ENCODE data around the gene AZU1.

Gene AZU1

DNA sequence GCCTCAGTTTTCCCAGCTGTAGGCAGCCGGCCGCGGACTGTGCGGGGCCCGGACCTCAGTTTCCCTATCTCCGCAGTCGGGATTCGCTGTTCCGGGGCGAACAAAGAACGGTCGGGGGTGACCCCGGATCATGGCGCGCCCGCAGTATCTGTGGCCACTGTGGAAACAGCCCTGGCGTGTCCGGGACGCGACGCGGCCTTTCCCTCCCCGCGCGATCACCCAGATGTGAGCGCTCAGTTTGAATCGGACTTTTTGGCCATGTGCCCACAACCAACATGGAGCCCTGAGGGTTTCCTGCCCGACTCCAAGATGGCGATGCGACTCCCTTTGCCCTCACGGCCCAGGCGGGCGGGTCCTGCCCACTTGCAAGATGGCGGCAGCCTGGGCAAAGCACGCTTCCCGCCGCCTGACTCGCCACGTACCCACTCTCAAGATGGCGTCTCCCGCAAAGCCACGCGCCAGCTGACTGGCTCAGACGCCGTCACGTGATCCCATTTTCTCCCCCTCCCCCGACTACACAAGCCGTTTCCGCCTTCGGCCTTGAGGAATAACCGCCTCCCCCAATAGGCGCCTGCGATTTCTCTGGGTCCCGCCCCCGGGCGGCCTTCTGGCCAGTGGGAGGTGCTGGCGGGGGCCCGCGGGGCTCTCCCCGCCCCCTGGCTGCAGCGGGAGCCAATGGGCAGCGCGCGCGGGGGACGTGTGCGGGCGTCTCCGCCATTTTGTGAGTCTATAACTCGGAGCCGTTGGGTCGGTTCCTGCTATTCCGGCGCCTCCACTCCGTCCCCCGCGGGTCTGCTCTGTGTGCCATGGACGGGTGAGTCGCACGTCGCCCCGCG is 30.7 kb upstream of the AZU1 start, which contains the start of gene PTBP1 (continued):
- TF ChIP-seq ZNF221 (tag by site-specific recombination; IDR thresholded peaks at IDR 0.05; ENCODE audit: borderline replicate concordance) (no peak), ZSCAN30 (tag by site-specific recombination; IDR thresholded peaks at IDR 0.05) (no peak; the same call in 1 of the 2 replicates), ZNF2 (tag by site-specific recombination; IDR thresholded peaks at IDR 0.05) (no peak), ZBTB7A (tag by site-specific recombination; IDR thresholded peaks at IDR 0.05; ENCODE audit: low read depth) (peak; percentile 42; the same call in 1 of the 2 replicates), ZBTB49 (tag by site-specific recombination; IDR thresholded peaks at IDR 0.05; ENCODE audit: low read depth) (no peak), ZNF514 (tag by site-specific recombination; IDR thresholded peaks at IDR 0.05) (no peak), ZNF48 (tag by site-specific recombination; IDR thresholded peaks at IDR 0.05) (no peak), YY1 (tag by site-specific recombination; IDR thresholded peaks at IDR 0.05) (peak; percentile 100), ZNF211 (tag by site-specific recombination; IDR thresholded peaks at IDR 0.05; ENCODE audit: low read depth) (no peak), ZNF155 (tag by site-specific recombination; IDR thresholded peaks at IDR 0.05) (no peak), CTCF (tag by site-specific recombination; IDR thresholded peaks at IDR 0.05) (no peak), ZNF747 (tag by site-specific recombination; IDR thresholded peaks at IDR 0.05) (no peak), KLF7 (tag by site-specific recombination; IDR thresholded peaks at IDR 0.05; ENCODE audit: borderline replicate concordance) (peak; percentile 87), HOXA7 (CRISPR knock-in tag; IDR thresholded peaks at IDR 0.05; ENCODE audit: borderline replicate concordance) (no peak), PBX3 (CRISPR knock-in tag; IDR thresholded peaks at IDR 0.05) (peak; percentile 4; the same call in 1 of the 2 replicates), ZNF785 (tag by site-specific recombination; IDR thresholded peaks at IDR 0.05) (0 out of 2 replicates have a peak, but pooled peaks have one; percentile 59), ZNF792 (tag by site-specific recombination; IDR thresholded peaks at IDR 0.05) (no peak), ZNF654 (tag by site-specific recombination; IDR thresholded peaks at IDR 0.05; ENCODE audit: low read depth) (no peak), SP7 (tag by site-specific recombination; IDR thresholded peaks at IDR 0.05) (0 out of 2 replicates have a peak, but pooled peaks have one; percentile 65), ZFP41 (tag by site-specific recombination; IDR thresholded peaks at IDR 0.05; ENCODE audit: borderline replicate concordance) (no peak), ZNF121 (tag by site-specific recombination; IDR thresholded peaks at IDR 0.05) (no peak), ZSCAN16 (tag by site-specific recombination; IDR thresholded peaks at IDR 0.05) (no peak), ZBTB48 (tag by site-specific recombination; IDR thresholded peaks at IDR 0.05) (no peak), ZSCAN23 (tag by site-specific recombination; IDR thresholded peaks at IDR 0.05) (no peak), ZNF19 (tag by site-specific recombination; IDR thresholded peaks at IDR 0.05; ENCODE audit: low read depth) (no peak), ZNF529 (tag by site-specific recombination; IDR thresholded peaks at IDR 0.05; ENCODE audit: insufficient replicate concordance) (no peak), RBAK (tag by site-specific recombination; IDR thresholded peaks at IDR 0.05) (no peak), ZNF621 (tag by site-specific recombination; IDR thresholded peaks at IDR 0.05) (no peak), ZEB2 (tag by site-specific recombination; IDR thresholded peaks at IDR 0.05) (peak; percentile 73), OVOL3 (tag by site-specific recombination; IDR thresholded peaks at IDR 0.05) (no peak)
- TF ChIP-seq, protein P1, sequence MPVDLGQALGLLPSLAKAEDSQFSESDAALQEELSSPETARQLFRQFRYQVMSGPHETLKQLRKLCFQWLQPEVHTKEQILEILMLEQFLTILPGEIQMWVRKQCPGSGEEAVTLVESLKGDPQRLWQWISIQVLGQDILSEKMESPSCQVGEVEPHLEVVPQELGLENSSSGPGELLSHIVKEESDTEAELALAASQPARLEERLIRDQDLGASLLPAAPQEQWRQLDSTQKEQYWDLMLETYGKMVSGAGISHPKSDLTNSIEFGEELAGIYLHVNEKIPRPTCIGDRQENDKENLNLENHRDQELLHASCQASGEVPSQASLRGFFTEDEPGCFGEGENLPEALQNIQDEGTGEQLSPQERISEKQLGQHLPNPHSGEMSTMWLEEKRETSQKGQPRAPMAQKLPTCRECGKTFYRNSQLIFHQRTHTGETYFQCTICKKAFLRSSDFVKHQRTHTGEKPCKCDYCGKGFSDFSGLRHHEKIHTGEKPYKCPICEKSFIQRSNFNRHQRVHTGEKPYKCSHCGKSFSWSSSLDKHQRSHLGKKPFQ (tag by site-specific recombination; IDR thresholded peaks at IDR 0.05) = no peak; the same call in 1 of the 2 replicates
- TF ChIP-seq, protein P2, sequence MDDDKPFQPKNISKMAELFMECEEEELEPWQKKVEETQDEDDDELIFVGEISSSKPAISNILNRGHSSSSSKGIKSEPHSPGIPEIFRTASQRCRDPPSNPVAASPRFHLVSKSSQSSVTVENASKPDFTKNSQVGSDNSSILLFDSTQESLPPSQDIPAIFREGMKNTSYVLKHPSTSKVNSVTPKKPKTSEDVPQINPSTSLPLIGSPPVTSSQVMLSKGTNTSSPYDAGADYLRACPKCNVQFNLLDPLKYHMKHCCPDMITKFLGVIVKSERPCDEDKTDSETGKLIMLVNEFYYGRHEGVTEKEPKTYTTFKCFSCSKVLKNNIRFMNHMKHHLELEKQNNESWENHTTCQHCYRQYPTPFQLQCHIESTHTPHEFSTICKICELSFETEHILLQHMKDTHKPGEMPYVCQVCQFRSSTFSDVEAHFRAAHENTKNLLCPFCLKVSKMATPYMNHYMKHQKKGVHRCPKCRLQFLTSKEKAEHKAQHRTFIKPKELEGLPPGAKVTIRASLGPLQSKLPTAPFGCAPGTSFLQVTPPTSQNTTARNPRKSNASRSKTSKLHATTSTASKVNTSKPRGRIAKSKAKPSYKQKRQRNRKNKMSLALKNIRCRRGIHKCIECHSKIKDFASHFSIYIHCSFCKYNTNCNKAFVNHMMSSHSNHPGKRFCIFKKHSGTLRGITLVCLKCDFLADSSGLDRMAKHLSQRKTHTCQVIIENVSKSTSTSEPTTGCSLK (tag by site-specific recombination; IDR thresholded peaks at IDR 0.05) = no peak

Data from HEK293 (cell line).